Measurements from ENCODE around the gene CD58. TPM values are rescaled to one million over a fixed set of nuclear protein-coding genes. Genes with fewer than 3 reads are reported as not detected.

CD58 gene
- total RNA-seq, 1 donor from 2014 or later = 19.6 TPM

Small RNA genes lying within 50 kb of the gene (microRNA-seq; reads per million reads assigned to microRNA genes)
- gene MIR548AC (ENCODE audit: borderline number of aligned reads) = not detected

Other genes with a start within 250 kb of the CD58 start
- gene ATP1A1, start 197.8 kb downstream of the CD58 start, total RNA-seq = 171 to 196 TPM (median 188 TPM) in 3 replicates
- 20.5 to 32.0 TPM (median 20.7 TPM) in 3 replicates for gene IGSF3, start 96.7 kb upstream of the CD58 start, total RNA-seq
- gene CD2, start 183.4 kb upstream of the CD58 start, total RNA-seq = not detected in 3 replicates

Measured in chondrocyte (in vitro differentiated cells).